DMS53 treated with DMSO at 0.1 percent for 48 hours (cell line): Measurements from ENCODE around the gene DCTN4.
"Not testable (repeated sequence)": the region's sequence is repeated elsewhere in the genome, so short reads cannot be mapped to it uniquely, and the experiment has no call there.

ENCODE experiments used
- DNase-seq: peaks from one replicate; lab custom pipeline; 2025; ENCODE audit not compliant: unreplicated experiment; lab: John Stamatoyannopoulos, UW

The DCTN4 gene

DNA sequence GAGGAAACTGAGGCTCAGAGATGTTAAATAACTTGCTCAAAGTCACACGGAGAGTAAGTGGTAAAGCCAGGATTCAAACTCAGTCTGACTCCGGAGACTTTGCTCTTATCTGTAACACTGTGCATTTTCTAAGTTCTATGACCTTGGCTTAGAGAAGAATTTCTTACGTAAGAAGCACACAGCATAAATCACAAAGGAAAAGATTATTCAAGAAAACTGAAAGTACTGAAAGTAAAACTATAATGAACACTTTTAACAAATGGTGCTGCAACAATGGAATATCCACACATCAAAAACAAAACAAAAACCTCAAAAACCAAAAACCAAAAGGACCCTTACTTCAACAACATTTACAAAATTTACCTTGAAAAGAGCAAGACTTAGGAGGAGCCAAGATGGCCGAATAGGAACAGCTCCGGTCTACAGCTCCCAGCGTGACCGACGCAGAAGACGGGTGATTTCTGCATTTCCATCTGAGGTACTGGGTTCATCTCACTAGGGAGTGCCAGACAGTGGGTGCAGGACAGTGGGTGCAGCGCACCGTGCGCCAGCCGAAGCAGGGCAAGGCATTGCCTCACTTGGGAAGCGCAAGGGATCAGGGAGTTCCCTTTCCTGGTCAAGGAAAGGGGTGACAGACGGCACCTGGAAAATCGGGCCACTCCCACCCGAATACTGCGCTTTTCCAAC, 16.2 kb downstream of the DCTN4 start:
- DNase-seq = not testable (repeated sequence)

DNA sequence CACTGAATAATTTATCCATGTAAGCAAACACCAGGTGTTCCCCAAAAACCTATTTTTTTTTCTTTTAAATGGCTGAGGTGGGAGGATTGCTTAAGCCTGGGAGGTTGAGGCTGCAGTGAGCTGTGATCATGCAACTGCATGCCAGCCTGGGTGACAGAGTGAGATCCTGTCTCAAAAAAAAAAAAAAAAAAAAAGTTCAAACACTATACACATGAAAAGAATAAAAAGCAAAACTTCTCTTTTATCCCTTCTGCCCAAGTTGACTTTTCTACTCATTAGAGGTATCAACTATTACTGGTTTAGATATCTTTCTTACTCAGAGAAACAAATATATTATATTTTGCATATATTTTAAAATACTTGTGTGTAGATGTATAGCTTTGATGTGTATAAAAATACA, 17.8 kb downstream of the DCTN4 start:
- no peak for DNase-seq

DNA sequence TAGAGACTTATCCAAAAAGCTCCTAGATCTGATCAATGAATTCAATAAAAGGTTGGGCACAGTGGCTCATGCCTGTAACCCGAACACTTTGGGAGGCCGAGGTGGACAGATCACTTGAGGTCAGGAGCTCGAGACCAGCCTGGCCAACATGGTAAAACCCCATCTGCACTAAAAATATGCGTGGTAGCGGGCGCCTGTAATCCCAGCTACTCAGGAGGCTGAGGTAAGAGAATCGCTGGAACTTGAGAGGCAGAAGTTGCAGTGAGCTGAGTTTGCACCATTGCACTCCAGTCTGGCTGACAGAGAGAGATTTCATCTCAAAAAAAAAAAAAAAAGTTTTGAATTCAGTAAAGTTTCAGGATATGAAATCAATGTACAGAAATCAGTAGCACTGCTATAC, 20.0 kb downstream of the DCTN4 start:
- DNase-seq = no peak

DNA sequence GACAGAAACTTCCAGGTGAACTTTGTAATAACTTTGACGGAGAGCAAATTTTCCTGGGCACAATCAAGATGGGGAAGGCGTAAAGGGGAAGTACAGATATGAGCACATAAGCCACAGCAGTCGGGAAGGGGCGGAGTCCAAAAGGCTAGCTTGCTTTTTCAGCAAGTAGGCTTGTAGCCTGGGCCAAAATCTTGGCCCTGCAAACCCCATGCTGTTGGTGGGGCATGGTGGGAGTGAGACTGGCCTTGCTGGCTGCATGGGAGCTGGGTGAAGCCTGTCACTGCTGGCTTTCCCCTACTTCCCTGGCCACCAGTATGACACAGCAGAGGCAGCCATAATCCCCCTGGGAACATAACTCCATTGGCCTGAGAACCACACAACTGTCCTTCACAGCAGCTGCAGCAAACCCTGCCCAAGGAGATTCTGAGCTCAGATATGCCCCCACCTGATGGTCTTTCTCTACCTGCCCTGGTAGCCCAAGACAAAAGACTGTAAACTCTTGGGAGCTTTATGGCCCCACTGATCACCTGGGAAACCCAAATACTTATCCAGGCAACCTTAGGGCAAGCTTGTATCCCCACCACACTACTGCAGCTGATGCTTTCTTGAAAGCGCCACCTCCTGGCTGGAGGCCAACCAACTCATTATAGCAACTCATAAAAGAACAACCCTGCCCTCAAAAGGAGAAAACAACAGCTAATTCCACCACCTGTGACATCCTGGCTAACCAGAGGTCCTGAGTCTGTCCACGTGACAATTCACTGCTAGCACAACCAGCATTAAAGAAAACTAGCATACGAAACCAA, 24.0 kb downstream of the DCTN4 start:
- no peak for DNase-seq

DNA sequence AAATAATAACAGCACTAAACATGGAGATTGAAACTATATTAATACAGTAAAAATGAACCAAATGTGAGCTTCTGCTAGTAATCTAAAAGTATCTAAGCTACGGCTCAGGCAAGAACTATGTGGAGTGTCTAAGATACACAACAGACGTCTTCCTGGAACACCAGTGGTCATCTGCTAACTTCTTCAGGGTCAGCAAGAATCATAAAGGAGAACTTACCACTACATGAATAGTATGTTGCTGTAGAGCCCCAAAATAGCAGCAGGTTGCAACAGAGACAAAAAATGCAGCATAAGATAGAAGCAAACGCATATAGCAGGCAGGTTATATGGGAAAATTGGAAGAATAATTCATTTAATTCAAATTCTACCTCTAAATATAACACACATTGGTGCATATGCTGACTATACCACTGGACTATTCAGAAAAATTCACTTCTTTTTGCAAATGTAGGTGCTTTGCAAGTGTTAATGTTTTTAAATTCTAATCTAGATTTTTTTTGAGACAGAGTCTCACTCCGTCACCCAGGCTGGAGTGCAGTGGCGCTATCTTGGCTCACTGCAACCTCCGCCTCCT, 27.1 kb downstream of the DCTN4 start:
- no peak for DNase-seq

DNA sequence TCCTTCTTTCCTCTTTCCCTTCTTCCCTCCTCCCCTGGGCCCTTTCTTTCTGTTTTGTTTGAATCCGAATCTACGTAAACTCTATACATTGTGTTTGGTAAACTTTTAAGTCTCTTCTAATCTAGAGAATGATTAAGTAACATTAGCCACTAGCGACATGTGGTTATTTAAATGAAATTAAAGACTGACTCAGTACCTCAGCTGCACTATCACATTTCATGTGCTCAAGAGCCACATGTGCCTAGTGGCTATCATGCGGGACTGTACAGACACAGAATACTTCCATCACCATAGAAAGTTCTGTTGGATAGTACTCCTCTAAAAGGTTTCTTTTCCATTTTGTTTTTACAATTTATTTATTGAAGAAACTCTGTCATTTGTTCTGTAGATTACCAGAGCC, 29.0 kb downstream of the DCTN4 start:
- DNase-seq = no peak

DNA sequence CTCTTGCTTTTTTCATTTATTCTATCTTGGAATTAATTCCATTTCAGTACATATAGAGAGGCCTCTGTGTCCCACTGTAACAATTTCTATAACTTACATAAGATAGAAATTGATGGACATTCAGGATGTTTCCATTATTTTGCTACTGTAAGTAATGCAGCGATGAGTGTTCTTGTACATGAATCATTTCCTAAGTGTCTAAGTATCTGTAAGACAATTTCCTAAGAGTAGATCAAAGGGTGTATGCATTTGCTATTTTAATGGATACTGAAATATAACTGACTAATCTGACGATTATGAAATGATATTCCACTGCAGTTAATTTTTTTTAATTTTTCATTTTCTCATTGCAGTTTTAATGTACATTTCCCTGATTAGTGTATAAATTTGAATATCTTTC, 35.0 kb downstream of the DCTN4 start:
- DNase-seq = no peak

DNA sequence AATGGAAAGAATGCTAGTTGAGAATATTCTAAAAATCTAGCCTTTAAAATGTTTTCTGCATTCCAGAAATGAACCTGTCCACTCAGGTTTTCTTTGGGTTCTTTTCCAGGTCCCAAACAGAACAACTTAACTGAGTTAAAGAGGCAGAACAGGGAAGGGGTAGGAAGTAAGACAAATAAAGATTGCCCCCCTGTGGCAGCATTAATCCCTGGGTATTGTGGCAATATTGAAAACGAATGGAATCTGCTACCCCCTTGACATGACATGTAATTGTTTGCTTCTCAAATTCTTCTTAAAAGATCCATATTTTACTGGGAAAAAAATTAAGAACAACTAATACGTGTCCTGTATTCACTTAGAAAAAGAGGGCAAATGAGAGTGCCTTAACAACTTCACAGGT, 48.7 kb downstream of the DCTN4 start:
- DNase-seq = no peak

DNA sequence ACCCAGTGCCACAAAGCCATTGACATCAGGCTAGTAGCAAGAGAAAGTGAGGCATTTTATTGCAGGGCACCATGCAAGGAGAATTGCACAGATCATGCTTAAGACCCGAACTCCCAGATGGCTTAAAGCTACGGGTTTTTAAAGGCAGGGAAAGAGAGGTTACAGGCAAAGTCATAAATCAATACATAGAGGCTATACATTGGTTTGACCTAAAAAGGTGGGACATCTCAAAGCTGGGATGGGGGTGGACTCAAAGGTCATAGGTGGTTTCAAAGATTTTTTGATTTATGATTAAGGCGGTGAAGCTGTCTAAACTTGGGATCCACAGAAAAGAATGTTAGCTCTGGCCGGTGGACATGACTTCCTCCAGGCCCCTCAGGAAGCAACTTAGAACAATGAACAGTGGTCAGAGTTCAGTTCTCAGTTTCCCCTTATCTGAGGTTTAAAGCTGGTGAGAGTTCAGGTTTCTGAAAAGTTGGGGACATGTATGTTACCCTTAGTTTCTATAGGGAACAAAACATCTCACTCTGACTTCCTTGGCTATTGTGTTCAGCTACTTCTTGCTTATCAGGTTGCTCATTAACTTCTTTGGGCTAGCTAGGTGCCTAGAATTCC, 51.9 kb downstream of the DCTN4 start:
- no peak for DNase-seq

DNA sequence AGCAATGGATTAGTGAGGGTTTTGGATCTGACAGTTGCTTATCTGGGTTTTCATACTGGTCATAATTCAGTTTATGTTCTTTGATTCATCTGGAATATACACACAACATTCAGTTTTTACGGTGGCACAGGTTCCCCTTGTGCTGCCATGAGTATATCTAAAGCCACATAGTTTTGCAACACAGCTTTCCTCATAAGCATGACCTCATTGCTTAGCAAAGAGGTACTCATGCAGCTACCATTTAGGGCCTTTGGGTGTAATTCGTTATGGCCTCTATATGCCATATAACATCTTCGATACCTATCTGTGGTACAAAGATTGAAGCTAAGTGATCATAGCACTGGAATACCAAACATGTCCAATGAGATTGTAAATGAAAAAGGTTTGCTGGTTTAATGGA, 55.1 kb downstream of the DCTN4 start:
- no peak for DNase-seq

DNA sequence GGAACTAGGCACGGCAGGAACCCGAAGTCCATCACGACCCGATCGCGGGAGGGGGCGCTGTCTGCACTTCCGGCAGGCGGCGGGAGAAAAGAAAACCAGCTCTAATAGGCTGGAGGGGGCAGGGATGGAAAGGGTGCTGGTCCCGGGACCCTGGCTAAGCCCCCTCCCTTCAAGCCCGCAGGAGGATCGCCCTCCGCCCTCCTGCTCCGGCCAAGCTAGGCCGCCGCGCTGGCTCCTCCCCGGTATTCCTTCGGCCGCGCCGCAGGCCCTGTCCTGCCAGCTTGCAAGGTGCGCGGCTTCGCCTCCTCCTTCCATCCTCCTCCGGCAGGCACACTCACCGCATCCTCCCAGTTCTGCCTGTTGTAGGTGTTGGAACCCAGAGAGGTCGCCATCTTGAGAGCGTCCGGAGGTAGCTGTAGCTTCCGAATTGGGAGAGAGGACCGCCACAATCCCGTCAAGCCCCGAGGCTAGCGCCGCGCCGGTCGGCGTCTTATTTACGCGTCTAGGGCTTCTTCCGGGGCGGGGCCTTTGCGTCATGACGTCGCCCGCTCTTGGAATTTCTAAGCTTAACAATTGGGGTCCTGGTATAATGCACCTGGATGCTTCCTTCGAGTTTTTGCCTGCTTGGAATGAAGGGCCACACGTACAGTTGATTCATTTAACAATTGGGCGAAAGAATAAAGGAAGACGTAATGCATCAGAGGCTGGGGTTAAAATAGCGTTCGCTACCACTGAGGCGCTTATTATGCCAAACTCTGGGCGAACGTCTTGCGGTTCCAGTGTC, 58.0 kb downstream of the DCTN4 start, which contains the start of gene RBM22:
Gene RBM22, minus strand, starts transcription at position 469 of the 784 bp plus-strand sequence. Its CDS starts 77 bp downstream, at position 392.
- DNase-seq = peak; percentile 88

DNA sequence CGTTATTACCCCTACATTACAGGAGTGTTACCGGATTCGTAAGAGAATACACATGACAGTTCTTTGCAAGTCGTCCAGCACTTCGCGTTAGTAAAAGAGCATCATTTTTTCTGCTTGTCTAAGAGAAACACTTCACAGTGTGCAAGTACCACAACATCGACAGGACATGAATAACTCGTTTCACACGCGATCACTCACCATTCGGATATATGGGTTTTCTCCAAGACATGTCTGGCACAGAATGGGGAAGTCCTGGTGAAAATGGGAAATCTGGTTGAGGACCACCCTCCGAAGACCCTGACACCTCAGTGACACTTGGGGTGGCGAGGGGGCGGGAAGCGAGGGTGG, 58.6 kb downstream of the DCTN4 start:
- no peak for DNase-seq

DNA sequence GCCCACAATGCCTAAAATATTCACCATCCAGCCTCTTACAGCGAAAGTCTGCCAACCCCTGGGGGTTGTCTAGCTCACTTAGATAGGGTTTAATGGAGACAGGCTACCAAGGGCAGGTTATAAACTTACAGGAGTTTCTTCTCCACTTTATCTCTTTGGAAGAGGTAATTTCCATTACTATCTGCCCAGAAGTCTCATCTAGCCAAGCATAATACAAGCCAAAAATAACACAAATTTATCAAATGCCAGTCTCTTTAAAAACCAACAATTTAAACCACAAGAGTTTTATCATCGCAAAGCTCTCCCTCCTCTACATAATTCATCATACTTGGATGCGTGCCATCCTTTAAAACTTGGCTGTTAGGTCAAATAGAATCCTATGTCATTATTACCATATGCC, 64.2 kb downstream of the DCTN4 start:
- DNase-seq = no peak

DNA sequence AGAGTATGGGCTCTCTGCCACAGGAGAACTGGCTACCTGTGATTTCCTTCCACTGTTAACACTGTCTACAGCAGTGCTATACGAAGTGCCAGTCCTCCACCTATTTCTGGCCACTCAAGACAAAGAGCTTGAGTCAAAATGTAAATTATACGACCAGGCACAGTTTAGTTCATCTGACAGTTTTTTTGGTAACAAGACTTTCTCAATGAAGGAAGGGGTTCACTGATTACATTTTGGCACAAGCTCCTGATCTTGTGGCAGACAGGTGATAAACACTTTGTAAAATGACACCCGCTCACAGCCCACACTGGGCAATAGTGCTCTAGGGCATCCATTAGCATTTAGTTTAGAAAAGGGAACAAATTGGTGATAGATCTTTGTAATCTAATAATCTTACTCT, 66.5 kb downstream of the DCTN4 start:
- DNase-seq = no peak

DNA sequence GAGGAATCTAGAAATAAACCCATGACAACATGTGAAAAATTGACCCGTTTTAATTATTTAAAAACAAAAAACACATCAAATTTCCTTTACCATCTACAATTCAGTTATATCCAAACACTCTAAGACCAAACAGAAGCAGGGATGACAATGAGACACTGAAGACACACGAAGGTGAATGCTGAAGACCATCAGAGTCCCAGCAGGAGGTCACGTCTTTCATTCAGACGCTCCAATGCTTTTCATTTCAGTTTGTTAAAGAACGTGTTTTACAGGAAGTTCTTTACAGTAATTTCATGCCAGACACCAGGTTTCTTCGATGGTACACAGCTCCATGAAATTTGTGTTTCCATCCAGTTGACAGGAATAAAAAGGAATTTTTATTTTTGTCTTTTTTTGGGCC, 68.1 kb downstream of the DCTN4 start:
- DNase-seq = no peak

DNA sequence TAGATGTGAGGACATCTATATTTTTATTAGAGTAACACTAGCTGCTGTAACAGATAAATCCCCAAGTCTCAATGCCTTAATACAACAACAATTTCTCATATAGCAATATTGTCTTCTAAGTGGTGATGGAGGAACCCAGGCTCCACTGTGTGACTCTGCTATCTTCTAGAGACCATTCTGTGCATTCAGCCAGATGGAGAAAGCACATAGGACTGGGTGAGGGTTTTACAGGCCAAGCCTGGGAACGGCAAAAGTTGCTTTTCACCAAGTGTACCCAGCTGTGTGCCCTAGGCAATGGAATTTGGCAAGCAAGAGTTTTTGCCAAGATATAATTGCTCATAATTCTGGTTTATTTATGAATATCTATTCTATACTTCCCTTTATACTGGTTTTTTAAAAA, 69.7 kb downstream of the DCTN4 start:
- no peak for DNase-seq

DNA sequence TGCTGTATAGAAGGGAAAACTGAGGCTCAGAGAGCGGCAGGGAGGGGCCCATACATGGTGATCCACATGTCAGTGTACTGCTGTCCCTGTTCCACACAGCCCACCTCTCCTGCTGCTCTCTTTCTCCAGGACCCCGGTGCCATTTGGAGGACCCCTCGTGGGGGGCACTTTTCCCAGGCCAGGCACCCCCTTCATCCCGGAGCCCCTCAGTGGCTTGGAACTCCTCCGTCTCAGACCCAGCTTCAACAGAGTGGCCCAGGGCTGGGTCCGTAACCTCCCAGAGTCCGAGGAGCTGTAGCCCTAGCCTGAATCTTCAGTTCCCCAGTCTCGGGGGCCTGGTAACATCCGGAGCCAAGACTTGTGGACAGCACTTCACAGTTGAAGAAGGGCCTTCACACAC, 82.2 kb downstream of the DCTN4 start:
- no peak for DNase-seq

DNA sequence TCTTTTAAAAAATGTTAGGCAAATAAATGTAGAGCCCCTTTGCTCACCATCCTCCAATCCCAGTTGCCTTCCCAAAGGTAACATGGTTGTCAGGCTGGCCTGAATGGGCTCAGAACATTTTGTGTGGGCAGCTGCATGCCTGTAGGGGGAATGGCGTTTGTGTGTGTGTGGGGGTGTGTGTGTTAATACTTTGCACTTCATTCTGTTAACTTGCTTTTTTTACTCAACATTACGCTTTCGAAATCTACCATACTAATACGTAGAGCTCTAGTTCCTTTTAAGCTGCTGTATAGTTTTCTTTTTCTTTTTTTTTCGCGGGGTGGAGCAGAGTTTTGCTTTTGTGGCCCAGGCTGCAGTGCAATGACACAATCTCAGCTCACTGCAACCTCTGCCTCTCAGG, 83.7 kb downstream of the DCTN4 start:
- DNase-seq = no peak

DNA sequence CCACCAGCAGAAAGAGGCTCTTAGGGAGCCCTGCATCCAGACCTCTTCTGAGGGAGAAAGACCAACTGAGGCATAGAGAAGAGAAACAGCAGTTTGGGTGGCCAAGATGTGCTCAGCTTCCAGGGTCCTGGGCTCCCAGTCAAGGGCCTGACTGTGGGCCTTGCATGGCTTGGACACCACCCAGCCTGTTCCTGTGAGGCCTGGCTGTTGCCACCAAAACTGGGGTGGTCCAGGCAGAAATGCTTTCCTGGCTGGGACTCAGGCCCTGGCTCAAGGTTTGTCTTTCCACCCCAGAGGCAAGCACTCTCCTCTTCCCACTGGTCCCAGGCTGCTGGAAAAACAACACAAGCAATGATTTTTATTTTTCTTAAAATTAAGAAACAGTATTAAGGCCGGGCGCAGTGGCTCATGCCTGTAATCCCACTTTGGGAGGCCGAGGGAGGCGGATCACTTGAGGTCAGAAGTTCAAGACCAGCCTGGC, 84.4 kb downstream of the DCTN4 start:
- DNase-seq = no peak

DNA sequence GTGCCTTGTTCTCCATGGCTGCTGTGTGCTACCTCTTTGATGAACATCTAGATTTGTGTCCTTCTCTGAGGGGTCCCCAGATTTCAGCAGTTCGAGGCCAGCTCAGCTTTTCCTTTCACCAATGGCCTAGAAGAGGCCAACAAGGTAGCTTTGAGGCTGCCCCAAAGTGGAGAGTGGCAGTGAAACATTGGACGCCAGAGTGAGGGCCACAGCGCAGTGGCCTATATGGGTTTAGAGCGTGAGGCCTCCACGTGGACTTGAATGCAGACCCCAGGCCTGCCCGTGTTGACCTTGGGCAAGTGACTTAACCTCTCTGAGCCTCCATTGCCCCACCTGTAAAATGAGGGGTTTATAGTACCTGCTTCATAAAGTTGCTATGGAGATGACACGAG, 85.9 kb downstream of the DCTN4 start:
- no peak for DNase-seq
